H1 (cell line): Measurements from ENCODE around the gene CEP85L. TPM values are rescaled to one million over a fixed set of nuclear protein-coding genes. Genes with fewer than 3 reads are reported as not detected.

Experiments used
- CTCF ChIA-PET: fragments of 300-600 bp; sonication (Branson Sonifier 250); formaldehyde crosslinking; loops from one replicate; lab custom pipeline; 2021; ENCODE audit not compliant: partially characterized antibody; lab: Charles Lee
- POLR2A ChIA-PET: fragments of 300-600 bp; sonication (Branson Sonifier 250); formaldehyde crosslinking; loops from one replicate; lab custom pipeline; 2021; ENCODE audit warnings: inconsistent platforms; ENCODE audit not compliant: partially characterized antibody; lab: Charles Lee
- DNase-seq, 2 experiments: peaks; one replicate each; pipeline versions ENCODE4 v3.0.0 to v3.0.0-alpha.2; 2010 to 2022; ENCODE audit warnings: low spot score in 2 of 2, low read depth in 1 of 2, mixed read lengths in 1 of 2
- FAIRE-seq: peaks from 2 replicates; lab custom pipeline; 2011; peaks lifted over from hg19 to GRCh38; lab: Jason Lieb, UNC
- H2AFZ ChIP-seq: 2 replicates; pipeline ENCODE4 v1.8.1; 2012; ENCODE audit warnings: low read length, inconsistent platforms
- H2AK5ac ChIP-seq: 2 replicates; pipeline ENCODE4 v1.6.1; 2013; ENCODE audit warnings: low read depth, low read length
- H2BK120ac ChIP-seq: replicated peaks from 2 replicates; pipeline ENCODE3; 2013; ENCODE audit warnings: low read depth, low read length, inconsistent platforms
- H2BK12ac ChIP-seq: 2 replicates; pipeline ENCODE4 v1.6.1; 2013; ENCODE audit warnings: low read depth, low read length
- H2BK15ac ChIP-seq: 2 replicates; pipeline ENCODE4 v1.6.1; 2013; ENCODE audit warnings: low read length
- H2BK20ac ChIP-seq: 2 replicates; pipeline ENCODE4 v1.6.1; 2013; ENCODE audit warnings: low read length
- H2BK5ac ChIP-seq: 2 replicates; pipeline ENCODE4 v1.6.1; 2013; ENCODE audit warnings: low read depth, low read length
- H3K14ac ChIP-seq: 2 replicates; pipeline ENCODE4 v1.6.1; 2013; ENCODE audit warnings: inconsistent platforms; ENCODE audit not compliant: insufficient read length
- H3K18ac ChIP-seq: 2 replicates; pipeline ENCODE4 v1.6.1; 2013; ENCODE audit warnings: low read length; ENCODE audit errors: extremely low read depth
- H3K23ac ChIP-seq: 2 replicates; pipeline ENCODE4 v1.6.1; 2013; ENCODE audit warnings: inconsistent platforms; ENCODE audit not compliant: insufficient read length
- H3K23me2 ChIP-seq: 2 replicates; pipeline ENCODE4 v1.6.1; 2013; ENCODE audit warnings: low read depth, low read length
- H3K27ac ChIP-seq: 2 replicates; pipeline ENCODE4 v1.6.1; 2011; ENCODE audit warnings: low read depth, low read length, inconsistent platforms
- H3K27me3 ChIP-seq, 4 experiments: replicated peaks in 1 of 4; 1 replicate in 1 of 4; 2 replicates in 3 of 4; pipeline versions ENCODE4 v1.6.1 to v1.8.1; 2011 to 2013; ENCODE audit warnings: low read length in 3 of 4, mild to moderate bottlenecking in 3 of 4, inconsistent platforms in 2 of 4, mixed read lengths in 2 of 4, moderate library complexity in 1 of 4; ENCODE audit not compliant: control insufficient read depth in 3 of 4, insufficient read depth in 3 of 4; ENCODE audit errors: extremely low read depth in 1 of 4
- H3K36me3 ChIP-seq, 4 experiments: 2 replicates each; pipeline versions ENCODE4 v1.6.1 to v1.8.1; 2011 to 2013; ENCODE audit warnings: mild to moderate bottlenecking in 4 of 4, low read length in 3 of 4, moderate library complexity in 2 of 4, control low read depth in 1 of 4, inconsistent platforms in 1 of 4; ENCODE audit not compliant: insufficient read depth in 4 of 4, control insufficient read depth in 2 of 4
- H3K4ac ChIP-seq: replicated peaks from 2 replicates; pipeline ENCODE3; 2013; ENCODE audit warnings: low read length, low read depth, mixed read lengths, inconsistent platforms; ENCODE audit not compliant: insufficient read length
- H3K4me1 ChIP-seq, 4 experiments: replicated peaks in 1 of 4; 1 replicate in 1 of 4; 2 replicates in 3 of 4; pipeline versions ENCODE4 v1.6.1 to v1.8.1; 2011 to 2013; ENCODE audit warnings: low read length in 3 of 4, inconsistent platforms in 2 of 4, mixed read lengths in 1 of 4; ENCODE audit not compliant: insufficient read depth in 4 of 4, control insufficient read depth in 3 of 4
- H3K4me2 ChIP-seq, 2 experiments: 2 replicates each; pipeline versions ENCODE4 v1.6.1 to v1.8.1; 2011 to 2013; ENCODE audit warnings: low read depth in 2 of 2, low read length in 2 of 2, control low read depth in 1 of 2, inconsistent platforms in 1 of 2, mild to moderate bottlenecking in 1 of 2; ENCODE audit not compliant: insufficient read depth in 1 of 2
- H3K4me3 ChIP-seq, 4 experiments: fragments of 200-600, 300-600 bp in 1 of 4; sonication (generic), shearing (Covaris generic), sonication (Bioruptor Twin) in 1 of 4; 2 replicates each; pipeline versions ENCODE4 v1.5.1 to v1.8.1; 2011 to 2016; ENCODE audit warnings: low read length in 4 of 4, low read depth in 3 of 4, control low read depth in 2 of 4, inconsistent platforms in 2 of 4, mild to moderate bottlenecking in 2 of 4, mixed read lengths in 1 of 4, moderate library complexity in 1 of 4; ENCODE audit not compliant: insufficient read depth in 2 of 4; ENCODE audit errors: extremely low read depth in 1 of 4
- H3K56ac ChIP-seq: replicated peaks from 2 replicates; pipeline ENCODE3; 2013; ENCODE audit warnings: low read depth, mild to moderate bottlenecking, mixed read lengths, low read length, inconsistent platforms; ENCODE audit not compliant: insufficient read length
- H3K79me1 ChIP-seq: 2 replicates; pipeline ENCODE4 v1.6.1; 2013; ENCODE audit warnings: low read depth, low read length, control low read depth
- H3K79me2 ChIP-seq, 2 experiments: 2 replicates each; pipeline versions ENCODE4 v1.6.1 to v1.8.1; 2012 to 2013; ENCODE audit warnings: low read length in 2 of 2, mild to moderate bottlenecking in 2 of 2, inconsistent platforms in 1 of 2; ENCODE audit not compliant: insufficient read depth in 2 of 2, control insufficient read depth in 1 of 2
- H3K9ac ChIP-seq, 4 experiments: replicated peaks in 1 of 4; 1 replicate in 1 of 4; 2 replicates in 3 of 4; pipeline versions ENCODE4 v1.6.1 to v1.8.1; 2011 to 2013; ENCODE audit warnings: low read depth in 3 of 4, low read length in 3 of 4, control low read depth in 2 of 4, mild to moderate bottlenecking in 2 of 4, moderate library complexity in 2 of 4, inconsistent platforms in 1 of 4; ENCODE audit errors: extremely low read depth in 1 of 4
- H3K9me3 ChIP-seq, 2 experiments: 2 replicates each; pipeline versions ENCODE4 v1.6.1 to v1.8.1; 2012 to 2013; ENCODE audit warnings: mild to moderate bottlenecking in 2 of 2, moderate library complexity in 2 of 2, control low read depth in 1 of 2, inconsistent platforms in 1 of 2, low read depth in 1 of 2, low read length in 1 of 2, mixed read lengths in 1 of 2; ENCODE audit not compliant: insufficient read depth in 2 of 2
- H4K20me1 ChIP-seq, 2 experiments: replicated peaks in 1 of 2; 2 replicates each; pipeline versions ENCODE3 to v1.8.1; 2011 to 2013; ENCODE audit warnings: inconsistent platforms in 2 of 2, low read length in 2 of 2, mild to moderate bottlenecking in 1 of 2; ENCODE audit not compliant: insufficient read depth in 2 of 2, control insufficient read depth in 1 of 2
- H4K5ac ChIP-seq: 2 replicates; pipeline ENCODE4 v1.6.1; 2013; ENCODE audit warnings: low read length, low read depth, mixed read lengths, inconsistent platforms; ENCODE audit not compliant: insufficient read length
- H4K8ac ChIP-seq: 2 replicates; pipeline ENCODE4 v1.8.0; 2013; ENCODE audit warnings: mild to moderate bottlenecking, moderate library complexity, low read length, inconsistent platforms; ENCODE audit not compliant: insufficient read depth; ENCODE audit errors: extremely low read depth
- H4K91ac ChIP-seq: replicated peaks from 2 replicates; pipeline ENCODE3; 2013; ENCODE audit warnings: low read length, mixed read lengths, inconsistent platforms; ENCODE audit not compliant: insufficient read length
- BCL11A ChIP-seq, 2 experiments: IDR thresholded peaks; one replicate each; pipeline ENCODE4 v1.6.1; 2011; ENCODE audit warnings: low read depth in 2 of 2, low read length in 2 of 2, mild to moderate bottlenecking in 2 of 2
- CBX5 ChIP-seq: fragments of 300-800, 300-1000 bp; sonication (generic); IDR thresholded peaks from 2 replicates; pipeline ENCODE4 v1.7.1; 2016; ENCODE audit warnings: antibody characterized with exemption, low read length, low read depth
- GTF2F1 ChIP-seq: IDR thresholded peaks from 2 replicates; pipeline ENCODE4 v1.6.1; 2012; ENCODE audit warnings: low read depth, low read length, improper control_type of control experiment, borderline replicate concordance
- RNF2 ChIP-seq: fragments of 200-900, 300-1000 bp; sonication (generic); IDR thresholded peaks from 2 replicates; pipeline ENCODE4 v1.7.1; 2016; ENCODE audit warnings: borderline replicate concordance, low read depth, mild to moderate bottlenecking, antibody characterized with exemption, low read length; ENCODE audit not compliant: poor library complexity, severe bottlenecking; ENCODE audit errors: missing control alignments
- SAP30 ChIP-seq: fragments of 300-600 bp; sonication (generic); IDR thresholded peaks from 2 replicates; pipeline ENCODE4 v1.7.1; 2012; ENCODE audit warnings: low read length, moderate library complexity, mild to moderate bottlenecking, inconsistent platforms; ENCODE audit not compliant: insufficient read depth, insufficient replicate concordance
- SRF ChIP-seq: IDR thresholded peaks from 2 replicates; pipeline ENCODE4 v1.6.1; 2011; ENCODE audit warnings: mild to moderate bottlenecking, low read depth, low read length, moderate library complexity
- TAF1 ChIP-seq: IDR thresholded peaks from 2 replicates; pipeline ENCODE4 v1.6.1; 2011; ENCODE audit warnings: mild to moderate bottlenecking, low read depth, low read length
- TBP ChIP-seq: IDR thresholded peaks from 2 replicates; pipeline ENCODE4 v1.6.1; 2011; ENCODE audit warnings: low read depth, low read length, improper control_type of control experiment
- WGBS, 2 experiments: shearing (Covaris generic) in 1 of 2; methylation state at CpG; one replicate each; pipeline versions ENCODE4 v1.1.6 to v1.1.7; 2013 to 2015; ENCODE audit warnings: low lambda C conversion rate in 2 of 2, mixed read lengths in 2 of 2, inconsistent platforms in 1 of 2, low coverage in 1 of 2, missing lambda C conversion rate in 1 of 2; ENCODE audit not compliant: insufficient replicate concordance in 2 of 2, insufficient coverage in 1 of 2, insufficient read length in 1 of 2; ENCODE audit errors: extremely low coverage in 1 of 2, missing lambda C conversion rate in 1 of 2; 5-methylcytosine and 5-hydroxymethylcytosine counted together
- polyA plus RNA-seq, 7 experiments: library from polyadenylated mRNA; depleted of rRNA in 3 of 7; stranded (reverse) in 5 of 7; unstranded in 2 of 7; fragments of >200 nt in 5 of 7; fragments of 200-250 nt in 2 of 7; gene quantifications; 1 replicate in 5 of 7; 2 replicates in 1 of 7; 4 replicates in 1 of 7; pipeline versions ENCODE4 v1.2.1 to v1.2.3, GENCODE V29; 2011 to 2013; ENCODE audit warnings: missing spikeins in 2 of 7, mixed read lengths in 2 of 7
- total RNA-seq: library from RNA; stranded (reverse); fragmentation: NEBNext Ultra II Directional; extraction: Animal tissue kit (Norgen Biotek cat#: 25700); gene quantifications from 2 replicates; pipeline ENCODE4 v1.2.1, GENCODE V29; 2021
- TF ChIP-seq, protein P1 (sequence below): IDR thresholded peaks from 2 replicates; pipeline ENCODE4 v1.6.1; 2011; ENCODE audit warnings: low read length, improper control_type of control experiment
- TF ChIP-seq, protein P2 (sequence below): IDR thresholded peaks from 2 replicates; pipeline ENCODE4 v1.6.1; 2012; ENCODE audit warnings: inconsistent platforms

CEP85L gene
- total and polyA plus RNA-seq, 2 of the 8 experiments (the other 6 are each of a cell fraction or from before 2014, with no cell fraction given) = 3.2 to 27.6 TPM

GRCh38 chr6:118672678-118673077 is 21.3 kb upstream of the CEP85L start:
- no peak overlapping the region for H3K4me3 ChIP-seq
- DNase-seq (no peak), FAIRE-seq (no peak)

More at GRCh38 chr6:118672678-118673077, 21.3 kb upstream of the CEP85L start:
- no peak overlapping the region for H2AFZ ChIP-seq
- H3K79me1 ChIP-seq = no peaks in the 10 kb centered on the region
- H3K36me3 ChIP-seq = no peaks in the 10 kb centered on the region
- no peaks in the 10 kb centered on the region for H3K27me3 ChIP-seq
- no peak overlapping the region for H4K91ac ChIP-seq
- no peak overlapping the region for H3K9ac ChIP-seq
- no peak overlapping the region for H3K4me2 ChIP-seq
- H3K9me3 ChIP-seq = no peaks in the 10 kb centered on the region
- CTCF ChIA-PET = interaction anchor here (1.1 kb wide), 2 partner anchors 8 to 16 kb away, joined by 3 to 5 read pairs; no protein-coding TSS in a partner anchor
- no peak overlapping the region for H2AK5ac ChIP-seq
- peaks cover 2% of the 10 kb centered on the region; the same call in 1 of the 2 replicates for H3K23me2 ChIP-seq
- H3K4me1 ChIP-seq = no peaks in the 10 kb centered on the region
- no peak overlapping the region for H3K27ac ChIP-seq
- no peak overlapping the region for H4K8ac ChIP-seq
- no peaks in the 10 kb centered on the region for H3K79me2 ChIP-seq
- 83% methylated on average over 2 of the region's 2 CpGs; no CpG with 5 or more reads in 1 of the 2 experiments for WGBS, 2 experiments
- H2BK5ac ChIP-seq = no peak overlapping the region
- no peaks in the 10 kb centered on the region for H4K20me1 ChIP-seq
- no peak overlapping the region for H2BK15ac ChIP-seq
- H3K14ac ChIP-seq = no peak overlapping the region
- H2BK20ac ChIP-seq = no peak overlapping the region
- H3K23ac ChIP-seq = no peak overlapping the region
- no peak overlapping the region for H3K18ac ChIP-seq
- H3K4ac ChIP-seq = no peak overlapping the region
- no peak overlapping the region for H4K5ac ChIP-seq
- H2BK12ac ChIP-seq = no peak overlapping the region
- POLR2A ChIA-PET = interaction anchor here (1.0 kb wide), 1 partner anchor 37 kb away, joined by 5 read pairs; no protein-coding TSS in a partner anchor
- TF ChIP-seq SAP30 (no peak), BCL11A (IDR thresholded peaks at IDR 0.05; ENCODE audit: low read depth in 2 of 2, low read length in 2 of 2) (no peak), TBP (no peak), GTF2F1 (no peak), TAF1 (no peak), RNF2 (no peak), SRF (no peak), CBX5 (no peak)
- TF ChIP-seq, protein P1, sequence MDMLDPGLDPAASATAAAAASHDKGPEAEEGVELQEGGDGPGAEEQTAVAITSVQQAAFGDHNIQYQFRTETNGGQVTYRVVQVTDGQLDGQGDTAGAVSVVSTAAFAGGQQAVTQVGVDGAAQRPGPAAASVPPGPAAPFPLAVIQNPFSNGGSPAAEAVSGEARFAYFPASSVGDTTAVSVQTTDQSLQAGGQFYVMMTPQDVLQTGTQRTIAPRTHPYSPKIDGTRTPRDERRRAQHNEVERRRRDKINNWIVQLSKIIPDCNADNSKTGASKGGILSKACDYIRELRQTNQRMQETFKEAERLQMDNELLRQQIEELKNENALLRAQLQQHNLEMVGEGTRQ = no peak
- TF ChIP-seq, protein P2, sequence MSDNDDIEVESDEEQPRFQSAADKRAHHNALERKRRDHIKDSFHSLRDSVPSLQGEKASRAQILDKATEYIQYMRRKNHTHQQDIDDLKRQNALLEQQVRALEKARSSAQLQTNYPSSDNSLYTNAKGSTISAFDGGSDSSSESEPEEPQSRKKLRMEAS = no peak
- no peak overlapping the region for H3K56ac ChIP-seq
- H2BK120ac ChIP-seq = no peak overlapping the region
